ENCODE results near the gene AKNA. TPM values are rescaled to one million over a fixed set of nuclear protein-coding genes. Genes with fewer than 3 reads are reported as not detected.

Gene AKNA
- total RNA-seq, 1 experiment from 2014 or later: 5.1 TPM

DNA sequence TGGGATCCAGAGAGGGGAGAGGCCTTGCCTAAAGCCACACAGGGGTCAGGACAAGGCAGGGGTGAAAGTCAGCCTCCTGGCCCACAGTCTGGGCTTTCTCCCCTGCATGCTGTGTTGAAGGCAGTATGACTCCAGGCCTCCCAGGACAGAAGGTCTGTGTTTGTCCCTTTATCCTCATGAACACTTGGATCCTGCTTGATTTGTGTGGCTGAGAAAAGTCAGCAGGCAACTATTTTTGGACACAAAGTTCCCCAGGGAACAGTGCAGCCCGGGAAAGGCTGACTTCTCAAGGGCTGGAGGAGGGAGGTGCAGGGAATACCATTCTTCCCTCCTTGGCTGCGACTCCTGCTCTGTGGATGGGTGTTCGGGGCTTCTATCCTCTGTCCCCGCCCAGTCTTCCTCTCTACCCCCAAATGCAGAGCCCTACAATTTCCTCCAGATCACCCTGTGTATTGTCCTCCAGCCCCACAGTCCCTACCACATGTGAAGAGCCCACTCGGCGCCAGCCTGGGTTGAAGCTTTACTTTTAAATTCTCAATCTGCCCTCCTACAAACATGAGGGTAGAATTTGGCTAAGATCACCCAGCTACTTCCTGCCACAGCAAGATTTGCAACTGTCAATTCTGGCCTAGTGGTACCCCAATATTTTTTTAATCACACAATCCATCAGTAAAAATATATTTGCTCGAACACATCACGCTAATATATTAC is 4.1 kb downstream of the AKNA start:
- no peak for DNase-seq (ENCODE audit: low spot score)
- in situ Hi-C loops (cut with HindIII; ENCODE audit: low sequenced_read_pairs): no loop called here

DNA sequence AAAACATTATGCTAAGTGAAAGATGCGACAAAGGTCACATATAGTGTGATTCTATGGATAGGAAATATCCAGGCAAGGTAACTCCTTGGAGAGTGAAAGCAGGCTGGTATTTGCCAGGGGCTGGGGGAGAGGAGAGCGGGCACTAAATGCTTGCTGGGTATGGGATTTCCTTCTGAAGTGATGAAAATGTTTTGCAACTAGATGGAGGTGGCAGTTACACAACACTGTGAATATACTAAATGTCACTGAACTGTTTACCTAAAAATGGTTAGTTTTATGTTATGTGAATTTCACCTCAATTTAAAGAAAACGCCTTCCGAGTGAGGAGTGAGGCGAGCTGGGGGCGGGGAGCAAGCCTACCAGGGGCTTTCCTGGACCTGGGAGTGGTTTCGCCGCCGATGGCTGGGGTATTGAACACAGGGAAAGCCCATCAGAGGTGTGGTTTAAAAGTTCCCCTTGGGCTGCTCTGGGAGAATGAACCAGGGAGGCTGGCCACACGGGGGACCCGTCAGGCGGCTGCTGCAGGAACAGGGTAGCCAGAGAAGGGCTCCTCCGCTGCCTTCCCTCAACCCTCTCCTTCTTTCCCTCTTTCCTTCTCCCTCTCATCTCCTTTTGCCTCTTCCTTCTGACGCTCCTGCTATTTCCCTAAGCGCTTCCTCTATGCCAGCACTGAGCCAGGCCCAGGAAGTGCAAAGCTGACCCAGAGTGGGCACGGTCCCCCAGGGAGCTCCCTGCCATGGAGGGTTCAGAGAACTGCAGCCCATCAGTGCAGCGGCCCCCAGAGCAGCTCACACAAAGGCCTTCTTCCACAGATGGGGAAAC is 4.9 kb downstream of the AKNA start:
- DNase-seq (ENCODE audit: low spot score): no peak
- in situ Hi-C loops (cut with HindIII; ENCODE audit: low sequenced_read_pairs): no loop called here

DNA sequence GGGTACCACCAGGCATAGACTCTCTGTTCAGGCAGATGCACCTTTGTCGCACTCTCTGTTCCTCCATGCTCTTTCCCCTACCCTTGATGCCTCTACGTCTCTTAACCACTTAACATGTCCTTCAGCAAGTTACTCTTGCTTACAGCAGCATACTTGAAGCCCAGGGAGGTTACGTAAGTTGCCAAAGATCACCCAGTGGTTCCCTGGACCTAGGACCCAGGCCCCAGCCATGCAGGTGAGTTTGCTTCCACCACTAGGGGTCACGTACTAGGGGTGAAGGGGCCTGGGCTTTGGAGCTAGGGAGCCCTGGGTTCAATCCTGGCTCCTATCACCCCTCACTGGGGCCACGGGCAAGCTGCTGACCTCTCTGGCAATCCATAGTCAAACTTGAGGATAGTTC is 8.9 kb downstream of the AKNA start:
- in situ Hi-C loops (cut with HindIII; ENCODE audit: low sequenced_read_pairs): no loop called here
- no peak for DNase-seq (ENCODE audit: low spot score)

DNA sequence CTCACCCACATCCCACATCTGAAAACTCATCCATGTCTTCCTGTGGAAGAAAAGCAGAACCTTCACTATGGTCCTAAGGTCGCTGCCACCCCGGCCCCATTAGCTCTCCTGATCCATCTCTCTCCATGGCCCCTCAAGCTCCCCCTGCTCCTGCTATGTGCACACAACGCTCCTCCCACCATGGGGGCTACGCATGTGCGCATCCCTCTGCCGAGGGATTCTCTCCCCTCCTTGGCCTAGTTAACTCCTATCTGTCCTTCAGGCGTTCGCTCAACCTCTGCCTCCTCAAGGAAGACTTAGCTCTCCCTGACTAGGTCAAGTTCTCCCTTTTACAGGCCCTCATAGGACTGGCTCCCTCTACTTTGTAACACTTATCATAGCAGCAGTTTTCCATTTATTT is 9.8 kb downstream of the AKNA start:
- in situ Hi-C loops (cut with HindIII; ENCODE audit: low sequenced_read_pairs): no loop called here
- DNase-seq (ENCODE audit: low spot score): no peak

DNA sequence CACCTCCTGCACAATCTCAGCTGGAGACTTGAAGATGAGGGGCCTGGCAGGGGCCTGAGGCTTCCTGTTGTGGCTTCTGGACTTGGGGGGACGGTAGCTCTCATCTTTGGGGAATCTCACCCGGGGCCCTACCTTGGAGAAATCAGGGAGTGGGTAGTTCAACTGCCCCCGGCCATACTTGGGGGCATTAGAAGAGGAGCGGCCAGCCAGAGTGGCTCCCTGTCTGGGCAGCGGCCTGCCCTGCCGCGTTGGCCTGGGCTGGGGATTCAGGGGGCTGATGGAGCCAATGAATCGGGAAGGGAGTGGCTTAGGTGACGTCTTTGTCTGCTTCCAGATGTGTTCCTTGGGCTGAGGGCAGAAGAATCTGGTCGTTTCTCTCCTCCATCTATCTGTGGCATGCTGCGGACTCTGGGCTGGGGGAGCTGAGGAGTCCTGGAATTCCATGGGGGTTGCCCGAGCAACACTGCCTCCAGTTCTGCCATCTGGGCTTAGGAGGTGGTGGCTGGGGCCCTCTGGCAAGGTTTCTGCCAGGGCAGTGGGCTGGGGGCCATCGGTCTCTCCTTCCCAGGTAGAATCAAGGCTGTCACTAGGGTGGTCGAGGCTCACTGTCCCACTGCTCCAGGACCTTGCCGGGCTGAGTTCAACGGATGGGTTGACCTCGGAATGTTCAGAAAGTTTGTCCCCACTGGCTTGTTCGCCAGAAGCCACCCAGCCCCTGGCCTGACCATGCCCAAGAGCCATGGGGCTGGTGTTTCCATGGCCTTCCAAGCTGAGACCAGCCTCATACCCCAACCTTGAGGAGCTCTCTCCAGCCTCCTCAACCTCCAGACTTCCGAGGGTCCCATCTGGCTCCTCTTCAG is 11.0 kb downstream of the AKNA start:
- in situ Hi-C loops (cut with HindIII; ENCODE audit: low sequenced_read_pairs): no loop called here
- DNase-seq (ENCODE audit: low spot score): no peak

DNA sequence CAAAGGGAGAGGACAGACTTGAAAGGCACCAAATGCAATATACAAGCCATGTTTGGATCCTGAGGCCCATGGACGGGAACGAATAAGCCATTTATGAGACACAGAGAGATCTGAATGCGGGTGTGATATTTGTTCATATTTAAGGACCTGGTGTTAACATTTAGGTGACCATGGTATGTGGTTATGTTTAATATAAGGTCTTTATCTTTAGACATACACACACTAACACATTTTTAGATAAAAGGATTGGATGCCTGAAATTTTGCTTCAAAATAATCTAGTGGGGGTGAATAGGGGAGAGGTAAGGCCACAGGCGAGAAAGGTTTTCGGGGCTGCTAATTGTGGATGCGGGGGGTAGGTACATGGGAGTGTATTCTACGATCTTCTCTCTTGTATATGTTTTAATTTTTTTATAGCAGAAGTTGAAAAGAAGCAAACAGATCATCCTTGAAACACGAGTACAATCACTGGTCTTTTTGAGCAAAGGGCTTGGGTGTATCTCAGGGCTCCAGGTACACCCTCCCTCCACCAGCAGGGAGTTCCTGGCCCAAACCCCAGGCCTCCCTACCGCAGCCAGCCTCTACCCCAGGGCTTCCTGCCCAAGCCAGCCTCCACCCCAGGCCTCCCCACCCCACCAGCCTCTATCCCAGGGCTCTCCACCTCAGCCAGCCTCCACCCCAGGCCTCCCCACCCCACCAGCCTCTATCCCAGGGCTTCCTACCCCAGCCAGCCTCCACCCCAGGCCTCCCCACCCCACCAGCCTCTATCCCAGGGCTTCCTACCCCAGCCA is 12.2 kb downstream of the AKNA start:
- no peak for DNase-seq (ENCODE audit: low spot score)
- in situ Hi-C loops (cut with HindIII; ENCODE audit: low sequenced_read_pairs): no loop called here

DNA sequence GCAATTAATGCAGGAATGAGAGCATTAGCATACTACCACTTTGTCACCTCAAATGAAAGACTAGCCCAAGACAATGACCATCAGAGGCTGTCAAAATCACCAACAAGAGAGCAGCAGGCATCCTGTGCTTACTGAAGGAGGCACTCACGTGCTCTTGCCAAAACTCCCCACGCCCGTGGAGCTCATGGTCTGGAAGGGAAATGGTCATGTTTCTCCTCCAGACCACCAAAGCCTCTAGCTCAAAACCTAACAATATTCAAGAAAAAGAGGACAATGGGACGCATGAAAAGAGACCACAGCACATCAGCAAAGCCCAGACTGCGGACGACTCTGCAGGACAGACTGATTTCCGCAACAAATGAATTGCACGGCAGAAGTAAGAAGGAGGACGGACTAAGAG is 12.8 kb downstream of the AKNA start:
- in situ Hi-C loops (cut with HindIII; ENCODE audit: low sequenced_read_pairs): no loop called here
- DNase-seq (ENCODE audit: low spot score): no peak

DNA sequence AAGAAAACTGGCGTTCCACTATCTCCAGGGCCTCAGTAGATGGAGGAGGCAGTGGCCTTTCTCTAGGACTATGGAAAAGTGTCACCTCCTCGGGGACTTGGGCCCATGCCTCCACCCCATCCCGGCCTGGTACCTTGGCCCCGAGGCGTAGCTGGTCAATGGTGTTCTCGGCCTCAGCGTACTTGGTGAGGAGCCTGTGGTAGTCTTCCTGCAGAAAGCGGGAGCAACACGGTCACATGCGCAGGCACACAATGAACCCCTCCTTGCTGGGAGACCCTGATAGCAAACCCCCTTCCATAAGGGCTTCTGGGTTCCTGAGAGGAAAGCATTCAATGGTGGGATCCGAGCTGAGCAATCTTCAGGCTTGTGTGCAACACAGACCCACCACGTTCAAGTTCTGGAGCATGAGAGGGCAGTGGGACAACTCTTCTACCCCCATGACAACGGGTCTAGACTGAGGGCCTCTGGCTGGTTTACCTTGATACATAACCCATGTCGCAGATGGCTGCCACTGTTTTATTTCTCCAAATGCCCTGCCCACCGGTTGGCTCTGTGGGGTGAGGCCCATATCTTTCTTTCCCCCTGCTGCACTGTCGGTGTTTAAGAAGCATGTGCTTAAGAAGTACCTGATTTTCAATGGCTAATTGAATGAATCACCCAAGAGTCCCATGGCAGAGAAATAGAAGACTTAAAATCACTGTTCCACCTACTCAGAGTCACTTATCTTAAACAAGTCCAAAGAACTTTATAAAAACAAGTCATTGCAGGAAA is 13.6 kb downstream of the AKNA start:
- in situ Hi-C loops (cut with HindIII; ENCODE audit: low sequenced_read_pairs): no loop called here
- DNase-seq (ENCODE audit: low spot score): no peak

DNA sequence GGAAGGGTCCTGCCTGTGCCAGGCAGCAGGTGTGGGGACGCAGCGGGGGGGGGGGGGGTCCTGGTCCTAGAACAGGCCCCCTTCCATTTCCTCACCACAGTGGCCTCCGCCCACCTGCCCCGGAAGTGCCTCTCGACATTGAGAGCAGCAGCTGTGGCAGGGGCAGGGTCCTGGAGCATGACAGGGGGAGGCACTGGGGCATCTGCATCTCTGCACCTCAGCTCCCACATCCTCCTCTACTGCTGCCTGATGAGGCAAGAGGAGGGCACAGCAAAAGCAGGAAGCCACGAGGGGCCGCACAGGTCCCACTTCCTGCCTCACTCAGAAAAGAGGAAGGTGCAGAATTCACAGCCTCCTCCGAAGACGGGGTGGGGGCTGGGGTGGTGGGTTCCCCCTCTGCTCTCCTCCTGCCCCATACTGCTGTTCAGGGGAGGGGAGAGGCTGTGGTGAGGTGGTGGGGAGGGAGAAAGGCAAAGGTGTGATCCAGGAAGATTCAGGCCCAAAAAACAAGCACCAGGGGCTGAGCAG is 14.8 kb downstream of the AKNA start:
- no peak for DNase-seq (ENCODE audit: low spot score)
- in situ Hi-C loops (cut with HindIII; ENCODE audit: low sequenced_read_pairs): no loop called here

DNA sequence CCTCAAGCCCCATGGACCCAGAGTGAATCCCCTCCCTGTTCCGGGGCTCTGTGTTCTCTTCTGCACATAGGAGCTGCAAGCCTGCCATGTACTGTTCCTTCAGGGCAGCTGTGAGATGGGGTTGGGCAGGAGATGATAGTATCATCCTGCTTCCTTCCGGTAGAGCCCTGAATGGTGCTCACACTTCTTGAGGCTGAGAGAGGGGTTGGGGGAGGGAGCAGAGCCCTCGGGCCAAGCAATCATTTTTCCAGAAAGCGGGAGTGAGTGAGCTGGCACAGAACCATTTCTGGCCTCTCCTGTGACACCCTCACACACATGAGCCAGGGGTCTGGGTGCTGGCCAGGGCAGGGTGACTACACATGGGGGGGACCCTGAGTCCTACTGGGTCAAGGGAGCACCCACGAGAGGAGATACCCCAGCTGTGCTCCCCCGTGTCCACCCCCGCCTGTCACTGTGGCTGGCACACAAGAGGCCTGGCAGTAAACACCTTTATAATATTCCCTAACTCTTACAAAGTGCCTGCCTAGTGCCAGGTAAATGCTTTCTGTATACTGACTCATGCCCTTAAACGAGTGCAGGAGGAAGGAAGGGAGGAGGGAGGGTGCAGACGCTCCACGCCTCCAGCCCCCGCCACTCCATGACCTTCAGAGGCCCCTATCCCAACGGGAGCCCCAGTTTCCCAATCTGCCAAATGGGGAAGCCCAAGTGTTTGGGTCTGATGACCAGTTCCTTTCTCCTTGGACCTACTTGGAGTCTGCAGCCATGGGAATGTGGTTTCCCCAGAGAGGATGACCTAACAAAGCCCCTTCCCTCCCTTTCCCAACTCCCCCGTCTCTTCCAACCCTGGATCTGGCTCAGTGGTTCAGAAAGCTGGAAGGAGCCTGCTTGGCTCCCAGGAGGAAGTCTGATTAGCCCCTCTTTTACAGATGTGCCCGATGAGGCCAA is 15.5 kb downstream of the AKNA start:
- in situ Hi-C loops (cut with HindIII; ENCODE audit: low sequenced_read_pairs): no loop called here
- no peak for DNase-seq (ENCODE audit: low spot score)

DNA sequence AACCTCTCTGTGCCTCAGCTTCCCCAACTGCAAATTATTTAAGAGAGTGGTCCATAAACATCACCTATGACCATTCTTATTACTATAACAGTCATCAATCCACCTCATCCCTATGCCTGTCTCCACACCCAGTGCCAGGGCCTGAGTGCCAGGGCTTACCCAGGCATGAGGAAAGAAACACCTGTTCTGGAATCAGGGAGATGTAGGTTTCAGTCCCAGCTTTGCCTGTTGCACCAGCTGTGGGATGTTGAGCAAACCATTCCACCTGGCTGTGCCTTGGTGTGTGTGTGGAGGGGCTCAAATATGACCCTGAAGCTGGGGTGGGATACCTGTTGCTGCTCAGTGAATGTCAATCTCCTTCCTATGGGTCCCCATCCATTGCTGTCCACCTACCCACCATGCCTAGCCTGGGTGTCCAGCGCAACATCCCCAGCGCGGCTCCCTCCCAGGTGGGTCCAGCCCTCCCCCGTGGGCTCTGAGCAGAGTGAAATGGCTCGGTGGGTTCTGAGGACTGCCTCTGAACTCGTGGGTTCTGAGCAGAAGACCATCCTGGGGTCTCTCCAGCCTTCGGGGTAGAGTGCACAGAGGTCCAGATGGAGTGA is 16.3 kb downstream of the AKNA start:
- DNase-seq (ENCODE audit: low spot score): no peak
- in situ Hi-C loops (cut with HindIII; ENCODE audit: low sequenced_read_pairs): no loop called here

DNA sequence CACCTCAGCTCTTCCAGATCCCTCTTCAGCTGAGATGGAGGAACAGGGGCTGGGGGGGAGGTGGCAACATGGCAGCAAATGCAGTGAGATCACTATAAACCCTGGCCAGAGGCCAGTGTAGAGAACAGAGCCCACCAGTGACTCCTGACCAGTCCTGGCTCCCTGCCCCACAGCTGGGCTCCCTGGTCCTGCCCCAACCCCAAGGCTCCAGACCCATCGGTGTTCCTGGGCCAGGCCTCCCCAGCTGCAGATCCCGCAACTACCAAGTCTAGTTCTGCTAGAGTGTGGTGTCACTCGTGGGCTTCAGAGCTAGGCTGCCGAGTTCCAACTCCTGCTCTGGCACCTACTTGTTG is 16.8 kb downstream of the AKNA start:
- DNase-seq (ENCODE audit: low spot score): no peak
- in situ Hi-C loops (cut with HindIII; ENCODE audit: low sequenced_read_pairs): no loop called here

DNA sequence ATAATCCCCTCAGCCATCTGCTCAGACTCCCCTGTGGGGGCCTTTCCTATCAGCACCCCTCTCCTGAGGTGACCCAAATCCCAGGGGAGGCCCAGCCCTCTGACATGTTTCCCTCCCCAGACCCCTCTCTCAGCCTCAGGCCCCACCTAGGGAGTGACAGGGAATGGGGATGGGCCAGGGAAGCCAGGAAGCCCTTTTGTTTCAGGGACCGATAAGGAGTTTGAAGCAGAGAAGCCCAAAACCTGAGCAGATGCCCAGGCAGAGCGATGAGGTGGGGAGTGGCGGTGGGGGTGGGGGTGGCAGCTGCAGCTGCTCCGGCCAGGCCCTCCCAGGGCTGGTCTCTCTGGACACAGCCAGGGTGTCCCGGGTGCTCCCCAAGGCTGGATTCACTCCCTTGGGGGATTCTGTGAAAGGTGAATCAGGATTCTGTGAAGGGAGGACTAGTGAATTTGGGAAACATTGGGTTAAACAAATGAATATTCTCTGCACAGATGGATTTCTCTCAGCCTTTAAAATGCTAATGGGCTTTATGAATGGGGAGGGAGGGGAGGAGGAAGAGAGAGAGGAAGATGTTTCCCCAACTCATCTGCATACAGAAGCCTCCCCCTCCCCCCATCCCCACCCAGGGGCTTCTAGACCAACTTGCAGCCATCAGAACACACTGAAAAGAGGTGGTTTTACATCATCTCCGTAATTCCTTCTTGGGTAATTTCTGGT is 17.4 kb downstream of the AKNA start:
- DNase-seq (ENCODE audit: low spot score): no peak
- in situ Hi-C loops (cut with HindIII; ENCODE audit: low sequenced_read_pairs): no loop called here

DNA sequence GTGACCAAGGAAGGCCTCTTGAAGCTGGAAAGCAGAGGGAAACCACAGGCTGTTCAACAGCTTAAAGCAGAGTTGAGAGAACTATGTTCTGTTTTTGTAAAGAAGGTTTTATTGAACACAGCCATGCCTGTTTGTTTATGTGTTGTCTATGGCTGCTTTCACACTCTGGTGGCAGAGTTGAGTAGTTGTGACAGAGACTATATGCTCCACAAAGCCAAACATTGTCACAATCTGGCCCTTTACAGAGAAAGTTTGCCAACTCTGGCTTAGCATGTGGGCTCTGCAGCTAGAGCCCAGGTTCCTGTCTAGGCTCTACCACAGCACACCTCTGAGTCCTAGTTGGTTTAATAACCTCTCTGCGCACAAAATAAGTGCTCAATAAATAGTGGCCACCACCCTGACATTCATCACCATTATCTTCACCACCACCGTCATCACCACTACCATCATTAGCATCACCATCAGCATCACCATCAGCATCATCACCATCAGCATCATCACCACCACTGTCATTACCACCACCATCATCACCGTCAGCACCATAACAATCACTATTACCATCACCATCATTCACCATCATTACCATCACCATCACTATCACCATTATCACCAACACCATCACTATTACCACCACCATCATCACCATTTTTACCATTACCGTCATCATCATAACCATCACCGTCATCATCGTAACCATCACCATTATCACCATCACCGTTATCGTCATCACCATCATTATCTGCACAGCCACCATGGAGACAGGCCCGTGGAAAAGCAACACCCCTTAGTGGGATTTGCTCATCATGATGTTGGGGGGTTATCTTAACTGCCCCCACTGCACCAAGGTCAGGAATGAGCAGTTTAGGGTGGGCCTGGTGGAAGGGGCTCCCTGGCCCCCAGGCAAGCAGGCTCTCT is 18.3 kb downstream of the AKNA start:
- no peak for DNase-seq (ENCODE audit: low spot score)
- in situ Hi-C loops (cut with HindIII; ENCODE audit: low sequenced_read_pairs): no loop called here

DNA sequence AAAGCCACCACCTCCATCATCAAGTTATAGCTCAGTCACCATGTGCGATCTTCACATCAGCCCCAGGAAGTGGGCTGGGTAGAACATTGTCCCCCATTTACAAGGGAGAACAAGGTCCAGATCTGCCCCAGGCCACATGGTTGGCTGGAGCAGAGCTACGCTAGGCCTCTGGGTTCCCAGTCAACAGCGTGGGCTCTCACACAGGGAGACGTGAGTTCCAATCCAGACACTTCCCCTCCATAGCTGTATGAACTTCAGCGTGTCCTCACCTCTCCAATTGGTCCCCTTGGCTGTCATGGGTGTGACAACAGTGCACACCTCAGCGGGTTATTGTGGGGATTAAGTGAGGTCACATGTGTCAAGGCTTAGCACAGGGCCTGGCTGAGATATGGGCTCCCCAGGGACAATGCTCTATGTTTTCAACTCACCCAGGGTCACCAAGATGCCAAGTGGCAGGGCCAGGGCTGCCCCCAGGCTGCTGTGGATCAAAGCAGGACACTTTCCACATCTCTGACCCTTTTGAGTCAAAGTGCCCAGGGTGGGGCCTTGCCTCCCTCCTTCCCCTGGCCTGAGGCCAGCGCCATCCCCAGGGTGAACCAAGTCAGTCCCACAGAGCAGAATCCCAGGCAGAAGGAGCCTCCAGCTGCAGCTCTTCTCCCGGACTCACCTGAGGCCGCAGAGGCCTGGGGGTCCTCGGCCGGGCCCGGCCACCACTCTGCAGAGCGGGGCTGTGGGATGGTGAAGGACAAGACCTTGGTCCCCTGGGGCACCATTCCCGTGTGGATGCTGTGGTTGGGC is 19.8 kb downstream of the AKNA start:
- in situ Hi-C loops (cut with HindIII; ENCODE audit: low sequenced_read_pairs): no loop called here
- DNase-seq (ENCODE audit: low spot score): no peak
